ENCODE measurements around the gene ZBTB42. TPM values are rescaled to one million over a fixed set of nuclear protein-coding genes. Genes with fewer than 3 reads are reported as not detected.

The ZBTB42 gene
- total RNA-seq, 4 donors from 2014 or later = 3.0 to 8.0 (median 6.3) TPM

GRCh38 chr14:104755621-104756020 is 45.3 kb upstream of the ZBTB42 start:
- ATAC-seq (ENCODE audit: low FRiP score) = no peak
- DNase-seq (ENCODE audit: low spot score) = no peak
- TF ChIP-seq, protein P1, sequence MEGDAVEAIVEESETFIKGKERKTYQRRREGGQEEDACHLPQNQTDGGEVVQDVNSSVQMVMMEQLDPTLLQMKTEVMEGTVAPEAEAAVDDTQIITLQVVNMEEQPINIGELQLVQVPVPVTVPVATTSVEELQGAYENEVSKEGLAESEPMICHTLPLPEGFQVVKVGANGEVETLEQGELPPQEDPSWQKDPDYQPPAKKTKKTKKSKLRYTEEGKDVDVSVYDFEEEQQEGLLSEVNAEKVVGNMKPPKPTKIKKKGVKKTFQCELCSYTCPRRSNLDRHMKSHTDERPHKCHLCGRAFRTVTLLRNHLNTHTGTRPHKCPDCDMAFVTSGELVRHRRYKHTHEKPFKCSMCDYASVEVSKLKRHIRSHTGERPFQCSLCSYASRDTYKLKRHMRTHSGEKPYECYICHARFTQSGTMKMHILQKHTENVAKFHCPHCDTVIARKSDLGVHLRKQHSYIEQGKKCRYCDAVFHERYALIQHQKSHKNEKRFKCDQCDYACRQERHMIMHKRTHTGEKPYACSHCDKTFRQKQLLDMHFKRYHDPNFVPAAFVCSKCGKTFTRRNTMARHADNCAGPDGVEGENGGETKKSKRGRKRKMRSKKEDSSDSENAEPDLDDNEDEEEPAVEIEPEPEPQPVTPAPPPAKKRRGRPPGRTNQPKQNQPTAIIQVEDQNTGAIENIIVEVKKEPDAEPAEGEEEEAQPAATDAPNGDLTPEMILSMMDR (IDR thresholded peaks at IDR 0.05) = no peak

DNA sequence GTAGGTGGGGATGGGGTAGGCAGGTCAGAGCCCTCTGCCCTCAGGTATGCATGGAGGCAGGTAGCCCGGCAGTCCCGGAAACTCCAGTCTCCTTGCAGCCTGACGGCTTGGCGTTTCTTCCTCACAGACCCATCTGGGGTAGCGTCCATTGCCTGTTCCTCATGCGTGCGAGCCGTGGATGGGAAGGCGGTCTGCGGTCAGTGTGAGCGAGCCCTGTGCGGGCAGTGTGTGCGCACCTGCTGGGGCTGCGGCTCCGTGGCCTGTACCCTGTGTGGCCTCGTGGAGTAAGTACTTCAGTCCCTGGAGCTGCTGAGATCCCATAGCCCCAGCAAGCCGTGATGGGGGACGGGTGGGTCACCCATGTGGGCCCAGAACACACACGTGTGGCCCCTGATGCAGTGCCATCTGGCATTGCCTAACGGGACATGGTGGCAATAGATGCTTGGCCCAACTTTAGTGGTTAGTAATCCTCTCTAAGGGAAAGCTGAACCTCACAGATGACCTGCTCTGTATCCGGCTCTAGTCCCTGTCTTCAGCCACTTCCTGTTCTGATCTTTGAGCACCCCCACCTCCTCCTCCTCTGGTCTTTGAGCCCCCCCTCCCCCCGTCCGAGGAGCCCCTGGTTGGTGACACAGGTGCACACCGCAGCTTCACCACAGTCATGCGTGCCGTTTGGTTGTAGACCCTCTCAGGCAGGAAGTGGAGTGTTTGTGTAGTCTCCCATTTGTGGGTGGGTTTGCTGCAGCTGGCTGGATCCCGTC is 44.2 kb upstream of the ZBTB42 start:
- ATAC-seq (ENCODE audit: low FRiP score) = no peak

GRCh38 chr14:104757238-104757585 is 43.7 kb upstream of the ZBTB42 start:
- ATAC-seq (ENCODE audit: low FRiP score) (no peak), DNase-seq (ENCODE audit: low spot score) (no peak)
- TF ChIP-seq, protein P1 (IDR thresholded peaks at IDR 0.05) = no peak

More for the DNA sequence above, 44.2 kb upstream of the ZBTB42 start:
- TF ChIP-seq, protein P1 (IDR thresholded peaks at IDR 0.05) = no peak
- DNase-seq (ENCODE audit: low spot score) = no peak

GRCh38 chr14:104757681-104758392 is 43.1 kb upstream of the ZBTB42 start:
- DNase-seq (ENCODE audit: low spot score) (no peak), ATAC-seq (ENCODE audit: low FRiP score) (no peak)
- TF ChIP-seq, protein P1 (IDR thresholded peaks at IDR 0.05) = no peak

DNA sequence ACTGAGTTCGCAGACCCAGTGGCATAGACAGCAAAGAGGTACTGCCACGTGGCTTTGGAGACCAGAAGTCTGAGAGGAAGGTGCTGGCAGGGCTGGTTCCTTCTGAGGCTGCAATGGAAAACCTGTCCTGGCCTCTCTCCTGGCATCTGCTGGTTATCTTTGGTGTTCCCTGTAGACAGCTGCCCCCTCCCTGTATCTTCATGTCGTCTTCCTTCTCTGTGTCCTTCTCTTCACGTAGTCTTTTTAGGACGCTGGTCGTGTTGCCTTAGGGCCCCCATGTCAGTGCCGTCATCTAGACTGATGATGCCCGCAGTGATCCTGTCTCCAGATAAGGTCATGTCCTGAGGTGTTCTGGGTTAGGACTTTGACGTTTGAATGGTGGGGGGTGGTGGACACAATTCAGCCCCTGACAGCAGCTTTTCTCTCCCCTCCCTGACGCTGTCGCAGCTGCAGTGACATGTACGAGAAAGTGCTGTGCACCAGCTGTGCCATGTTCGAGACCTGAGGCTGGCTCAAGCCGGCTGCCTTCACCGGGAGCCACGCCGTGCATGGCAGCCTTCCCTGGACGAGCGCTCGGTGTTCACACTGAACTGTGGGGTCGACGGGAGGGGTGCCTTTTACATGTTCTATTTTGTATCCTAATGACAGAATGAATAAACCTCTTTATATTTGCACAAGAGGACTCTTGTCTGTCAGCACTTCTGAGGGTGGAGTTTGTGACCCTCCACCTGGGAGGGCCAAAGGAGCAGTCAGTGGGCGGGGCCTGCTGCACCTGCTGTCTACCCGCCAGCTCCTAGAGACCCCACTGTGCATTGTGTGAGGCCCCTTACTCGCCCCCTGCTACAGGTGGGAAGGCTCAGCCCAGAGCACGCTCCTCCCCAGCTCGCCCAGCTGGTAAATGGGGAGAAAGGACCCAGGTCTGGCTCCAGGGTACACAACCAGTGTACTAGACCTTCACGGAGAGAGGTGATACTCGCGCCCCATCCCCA is 41.6 kb upstream of the ZBTB42 start:
- ATAC-seq (ENCODE audit: low FRiP score) (no peak), DNase-seq (ENCODE audit: low spot score) (no peak)
- TF ChIP-seq, protein P1 (IDR thresholded peaks at IDR 0.05) = no peak

DNA sequence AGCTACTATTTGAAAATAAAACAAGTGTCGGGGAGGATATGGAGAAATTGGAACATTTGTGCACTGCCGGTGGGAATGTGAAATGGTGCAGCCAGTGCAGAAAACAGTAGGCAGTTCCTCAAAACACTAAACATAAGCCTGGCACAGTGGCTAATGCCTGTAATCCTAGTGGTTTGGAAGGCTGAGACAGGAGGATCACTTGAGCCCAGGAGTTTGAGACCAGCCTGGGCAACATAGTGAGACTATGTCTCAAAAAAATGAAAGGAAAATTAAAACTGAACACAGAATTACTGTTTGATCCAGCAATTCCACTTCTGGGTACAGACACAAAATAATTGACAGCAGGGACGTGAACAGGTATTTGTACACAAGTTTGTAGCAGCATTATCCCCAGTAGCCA is 35.4 kb upstream of the ZBTB42 start:
- TF ChIP-seq, protein P1 (IDR thresholded peaks at IDR 0.05) = no peak
- ATAC-seq (ENCODE audit: low FRiP score) (no peak), DNase-seq (ENCODE audit: low spot score) (no peak)

Data from omental fat pad (tissue), 4 donors.